Activated naive CD4-positive, alpha-beta T cell treated with Interleukin-2 at 50 U/mL for 16 hours (primary cell): ENCODE data around the gene IGLL5.

Experiments used
- DNase-seq: peaks from one replicate; pipeline ENCODE4 v3.0.0-alpha.2; 2020

The IGLL5 gene

GRCh38 chr22:22929381-22930221, 42.0 kb downstream of the IGLL5 start:
- DNase-seq = no peak

- no peak for DNase-seq
Observed at GRCh38 chr22:22930222-22930497, 42.5 kb downstream of the IGLL5 start.

- no peak for DNase-seq
Observed at GRCh38 chr22:22930571-22931556, 43.2 kb downstream of the IGLL5 start.

GRCh38 chr22:22931557-22932270, 44.1 kb downstream of the IGLL5 start:
- DNase-seq = no peak

DNA sequence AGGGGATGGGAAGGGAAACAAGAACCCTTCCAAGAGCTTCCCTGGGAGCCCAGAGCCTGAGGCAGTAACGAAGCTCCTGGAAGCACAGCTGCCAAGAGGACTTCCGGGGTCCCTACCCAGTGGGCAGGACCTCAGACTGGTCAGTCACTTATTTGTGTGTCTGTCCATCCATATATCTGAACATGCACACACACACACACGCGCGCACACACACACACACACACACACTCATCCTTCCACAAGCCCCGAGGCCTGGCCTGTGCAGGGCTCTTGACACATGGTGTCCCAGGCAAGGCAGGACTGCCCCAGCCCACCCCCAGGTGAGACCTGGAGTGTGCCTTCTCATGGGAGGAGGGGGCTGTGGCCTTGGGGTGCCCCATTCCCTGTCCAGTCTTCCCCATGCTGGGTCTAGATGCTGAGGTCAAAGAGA, 44.9 kb downstream of the IGLL5 start:
- no peak for DNase-seq

GRCh38 chr22:22933100-22933806, 45.6 kb downstream of the IGLL5 start:
- DNase-seq = no peak

- DNase-seq = no peak
Observed at GRCh38 chr22:22933807-22934542, 46.4 kb downstream of the IGLL5 start.

DNA sequence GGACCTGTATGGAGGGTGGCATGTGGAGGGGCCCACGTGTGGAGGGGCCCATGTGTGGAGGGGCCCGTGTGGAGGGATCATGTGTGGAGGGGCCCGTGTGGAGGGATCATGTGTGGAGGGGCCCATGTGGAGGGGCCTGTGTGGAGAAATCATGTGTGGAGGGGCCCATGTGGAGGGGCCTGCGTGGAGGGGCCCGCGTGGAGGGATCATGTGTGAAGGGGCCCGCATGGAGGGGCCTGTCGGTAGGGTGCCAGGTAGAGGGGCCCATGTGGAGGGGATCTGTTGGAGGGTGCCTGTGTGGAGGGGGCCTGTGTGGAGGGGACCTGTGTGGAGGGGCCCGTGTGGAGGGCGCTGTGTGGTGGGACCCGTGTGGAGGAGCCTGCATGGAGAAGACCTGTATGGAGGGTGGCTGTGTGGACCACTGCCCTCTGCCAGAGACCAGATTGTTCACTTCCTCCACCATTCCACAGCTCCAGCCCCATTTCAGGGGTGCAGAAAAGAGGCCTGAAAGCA, 47.0 kb downstream of the IGLL5 start:
- DNase-seq = no peak

GRCh38 chr22:22935056-22935545, 47.5 kb downstream of the IGLL5 start:
- no peak for DNase-seq

DNA sequence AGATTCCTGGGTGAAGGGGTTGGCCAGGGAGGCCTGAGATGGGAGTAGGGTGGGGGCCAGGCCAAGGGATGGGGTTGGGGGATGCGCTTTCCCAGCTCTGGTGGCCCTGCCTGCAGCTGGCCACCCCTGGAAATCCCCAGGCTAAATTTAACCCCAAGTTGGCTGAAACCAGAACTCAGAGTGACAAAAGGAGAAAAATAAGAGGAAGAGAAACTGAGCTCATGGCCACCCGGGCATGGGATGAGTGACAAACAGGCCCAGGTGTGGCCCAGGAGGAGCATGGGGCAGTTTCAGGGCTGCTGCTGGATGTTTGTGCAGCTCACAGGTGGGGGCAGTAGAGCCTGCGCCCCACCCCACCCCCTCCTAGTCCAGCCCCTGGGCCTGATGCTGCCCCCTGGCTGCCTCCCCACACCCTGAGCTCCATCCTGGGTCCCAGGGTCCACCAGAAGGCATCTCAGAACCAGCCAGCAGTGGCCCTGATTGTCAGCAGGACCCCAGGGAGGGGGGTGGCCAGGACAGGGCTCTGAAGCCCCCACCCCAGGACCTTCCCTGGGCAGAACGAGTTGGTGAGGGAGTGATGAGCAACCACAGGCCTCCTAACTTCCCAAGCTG, 48.0 kb downstream of the IGLL5 start:
- DNase-seq = no peak

DNA sequence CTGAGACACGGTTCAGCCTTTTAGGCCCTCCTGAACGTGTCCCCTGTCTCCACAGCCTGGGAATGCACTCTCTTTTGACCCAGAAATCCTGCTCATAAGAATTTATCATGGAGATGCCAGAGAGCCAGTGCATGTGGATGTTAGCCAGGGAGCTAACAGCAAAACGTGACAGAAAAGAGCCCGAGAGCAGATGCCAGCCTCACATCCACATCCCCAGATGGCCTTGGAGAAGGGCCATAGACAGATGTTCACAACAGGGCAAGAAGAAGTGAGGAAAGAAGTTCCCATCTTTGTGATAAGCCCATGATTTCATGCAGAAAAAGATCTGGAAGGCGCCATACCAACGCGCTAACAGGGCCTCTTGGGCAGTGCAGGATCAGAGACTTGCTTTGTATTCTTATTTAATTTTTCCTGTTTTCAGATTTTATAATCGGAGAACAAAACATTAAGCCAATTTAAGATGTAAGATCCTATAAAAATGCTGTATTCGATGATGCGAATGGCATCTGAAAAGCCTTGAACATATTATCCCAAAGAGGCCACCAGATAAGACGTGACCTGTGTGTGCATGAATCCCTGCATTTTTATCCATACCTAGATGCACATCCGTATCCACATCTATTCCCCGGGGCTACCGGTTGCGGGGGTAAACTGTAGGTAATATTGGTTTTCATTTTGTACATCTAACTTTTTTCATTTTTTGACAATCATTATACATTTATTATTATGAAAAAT, 48.7 kb downstream of the IGLL5 start:
- DNase-seq = no peak

DNA sequence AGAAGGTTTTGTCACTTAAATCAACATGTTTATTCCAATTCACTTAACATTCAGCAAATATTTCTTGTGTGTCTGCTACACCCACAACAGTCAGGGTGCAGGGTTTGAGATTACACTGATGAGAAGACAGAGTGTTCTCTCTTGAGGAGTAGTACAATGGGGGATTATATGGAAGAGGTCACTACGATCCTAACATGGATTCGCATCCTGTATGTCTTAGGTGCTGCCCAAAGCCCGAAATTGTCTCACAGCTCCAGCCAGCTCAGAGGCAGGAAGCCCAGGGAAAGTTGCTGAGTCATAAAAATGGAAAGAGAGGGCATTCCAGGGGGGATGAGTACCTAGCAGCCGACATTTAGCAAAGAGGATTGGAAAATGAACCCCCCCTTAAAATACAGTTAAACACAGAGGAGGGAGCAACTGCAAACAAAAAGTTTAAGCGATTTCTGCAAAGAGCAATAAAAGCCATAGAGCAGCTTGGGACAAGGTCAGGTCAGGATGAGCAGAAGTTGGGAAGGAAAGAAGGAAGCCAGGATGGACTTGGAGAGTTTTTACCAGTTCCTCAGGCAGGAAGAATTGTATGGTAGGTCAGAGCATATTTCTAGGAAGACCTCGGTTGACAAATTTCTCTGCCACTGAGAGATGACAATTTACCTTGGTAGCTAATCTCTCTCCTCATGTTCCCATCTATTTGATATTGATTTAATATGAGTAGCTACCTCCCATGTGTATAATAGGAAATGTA, 49.5 kb downstream of the IGLL5 start:
- DNase-seq = no peak

DNA sequence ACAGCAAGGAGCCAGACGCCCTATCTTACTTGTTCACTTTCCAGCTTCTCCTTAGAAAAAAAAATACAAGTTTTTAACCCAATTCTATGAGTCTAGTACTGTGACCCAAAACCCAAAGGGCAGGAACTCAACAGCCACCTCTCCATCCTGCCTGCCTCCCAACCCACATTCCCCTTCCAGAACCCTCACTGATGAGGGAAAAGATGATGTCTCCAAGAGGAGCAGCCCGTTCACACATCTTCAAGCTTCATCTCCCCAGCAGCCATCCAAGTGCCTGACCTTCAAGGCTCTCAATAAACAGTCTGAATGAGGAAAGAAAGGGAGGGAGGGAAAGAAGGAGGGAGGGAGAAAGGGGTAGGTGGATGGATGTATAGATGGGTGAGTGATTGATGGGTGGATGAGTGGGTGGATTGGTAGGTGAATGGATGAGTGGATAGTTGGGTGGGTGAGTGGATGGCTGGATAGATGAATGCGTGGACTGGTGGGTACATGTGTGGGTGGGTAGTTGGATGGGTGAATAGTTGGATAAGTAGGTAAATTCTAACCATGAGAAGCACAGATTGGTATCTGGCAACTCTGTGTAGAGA, 50.4 kb downstream of the IGLL5 start:
- no peak for DNase-seq

GRCh38 chr22:22938672-22939587, 51.3 kb downstream of the IGLL5 start:
- no peak for DNase-seq

DNA sequence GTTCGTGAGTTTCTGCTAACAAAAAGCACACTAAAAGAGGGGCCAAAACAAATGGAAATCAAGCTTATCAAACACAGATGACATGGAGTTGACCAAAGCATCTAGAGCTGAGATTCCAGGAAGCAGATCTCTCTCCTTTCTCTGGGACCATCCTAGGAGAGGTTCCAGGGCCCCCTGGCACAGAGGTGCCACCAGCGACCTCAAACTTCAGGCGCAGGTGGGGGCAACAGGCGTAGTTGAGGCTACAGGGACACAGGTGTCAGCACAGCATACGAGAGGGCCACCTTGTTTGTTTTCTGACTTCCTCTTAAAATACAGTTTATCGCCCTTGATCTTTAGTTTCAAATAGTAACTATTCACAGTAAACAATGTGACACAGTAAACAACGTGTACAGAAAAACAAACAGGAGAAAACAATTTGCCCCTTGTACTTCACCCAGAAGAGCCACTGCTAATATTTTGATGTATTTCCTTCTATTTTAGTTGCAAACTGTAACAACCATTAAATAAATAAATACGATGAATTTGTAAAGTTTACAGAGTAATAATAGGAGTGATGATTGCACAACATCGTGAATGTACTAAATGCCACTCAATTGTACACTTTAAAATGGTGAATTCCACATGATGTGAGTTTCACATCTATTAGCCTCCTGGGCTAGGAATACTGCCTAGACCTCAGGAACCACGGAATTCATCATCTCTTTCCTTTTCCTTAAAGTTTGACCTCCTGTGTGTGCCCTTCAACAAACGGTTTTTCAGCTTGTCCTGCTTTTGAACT, 52.2 kb downstream of the IGLL5 start:
- DNase-seq = no peak

- no peak for DNase-seq
Observed at GRCh38 chr22:22940961-22941605, 53.5 kb downstream of the IGLL5 start.
